ENCODE measurements around the gene SLC17A4. TPM values are rescaled to one million over a fixed set of nuclear protein-coding genes. Genes with fewer than 3 reads are reported as not detected.

The SLC17A4 gene
- total RNA-seq, 4 donors from 2014 or later = not detected

DNA sequence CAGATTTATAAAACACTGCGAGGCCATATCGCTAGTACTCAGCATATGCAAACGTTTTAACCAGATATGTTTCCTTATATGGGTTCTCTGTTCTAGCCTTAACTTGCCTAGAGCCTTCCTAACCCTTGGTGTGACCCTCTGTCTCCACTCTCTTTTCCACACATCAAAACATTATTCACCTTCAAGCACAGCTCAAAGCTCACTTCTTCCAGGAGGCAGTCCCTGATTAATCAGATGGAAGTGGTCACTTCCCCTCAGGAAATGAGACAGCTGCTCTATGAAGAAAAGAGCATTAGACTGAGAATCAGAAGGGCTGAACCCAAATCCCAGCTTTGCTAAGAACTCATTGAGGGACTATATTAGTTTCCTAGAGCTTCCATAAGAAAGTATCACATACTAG lies 39.8 kb upstream of the SLC17A4 start:
- 28% methylated on average over 3 of the region's 3 CpGs for WGBS
- Histone ChIP-seq H3K36me3 (no peaks in the 10 kb centered on the region), H3K4me1 (no peaks in the 10 kb centered on the region), H3K9me3 (no peaks in the 10 kb centered on the region), H3K4me3 (no peak overlapping the region), H3K27me3 (no peaks in the 10 kb centered on the region), H3K27ac (replicated peaks in 1 of 4) (no peak overlapping the region)
- no peak for DNase-seq (ENCODE audit: extremely low spot score)
- intact Hi-C loops (cut with DNase I) = no loop called here
- no peak for TF ChIP-seq POLR2AphosphoS5 (IDR thresholded peaks at IDR 0.05)
- TF ChIP-seq, protein P1, sequence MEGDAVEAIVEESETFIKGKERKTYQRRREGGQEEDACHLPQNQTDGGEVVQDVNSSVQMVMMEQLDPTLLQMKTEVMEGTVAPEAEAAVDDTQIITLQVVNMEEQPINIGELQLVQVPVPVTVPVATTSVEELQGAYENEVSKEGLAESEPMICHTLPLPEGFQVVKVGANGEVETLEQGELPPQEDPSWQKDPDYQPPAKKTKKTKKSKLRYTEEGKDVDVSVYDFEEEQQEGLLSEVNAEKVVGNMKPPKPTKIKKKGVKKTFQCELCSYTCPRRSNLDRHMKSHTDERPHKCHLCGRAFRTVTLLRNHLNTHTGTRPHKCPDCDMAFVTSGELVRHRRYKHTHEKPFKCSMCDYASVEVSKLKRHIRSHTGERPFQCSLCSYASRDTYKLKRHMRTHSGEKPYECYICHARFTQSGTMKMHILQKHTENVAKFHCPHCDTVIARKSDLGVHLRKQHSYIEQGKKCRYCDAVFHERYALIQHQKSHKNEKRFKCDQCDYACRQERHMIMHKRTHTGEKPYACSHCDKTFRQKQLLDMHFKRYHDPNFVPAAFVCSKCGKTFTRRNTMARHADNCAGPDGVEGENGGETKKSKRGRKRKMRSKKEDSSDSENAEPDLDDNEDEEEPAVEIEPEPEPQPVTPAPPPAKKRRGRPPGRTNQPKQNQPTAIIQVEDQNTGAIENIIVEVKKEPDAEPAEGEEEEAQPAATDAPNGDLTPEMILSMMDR (IDR thresholded peaks at IDR 0.05) = no peak
- no peak for TF ChIP-seq POLR2A (IDR thresholded peaks at IDR 0.05; ENCODE audit: low read depth)
- TF ChIP-seq EP300 (IDR thresholded peaks at IDR 0.05) = no peak

DNA sequence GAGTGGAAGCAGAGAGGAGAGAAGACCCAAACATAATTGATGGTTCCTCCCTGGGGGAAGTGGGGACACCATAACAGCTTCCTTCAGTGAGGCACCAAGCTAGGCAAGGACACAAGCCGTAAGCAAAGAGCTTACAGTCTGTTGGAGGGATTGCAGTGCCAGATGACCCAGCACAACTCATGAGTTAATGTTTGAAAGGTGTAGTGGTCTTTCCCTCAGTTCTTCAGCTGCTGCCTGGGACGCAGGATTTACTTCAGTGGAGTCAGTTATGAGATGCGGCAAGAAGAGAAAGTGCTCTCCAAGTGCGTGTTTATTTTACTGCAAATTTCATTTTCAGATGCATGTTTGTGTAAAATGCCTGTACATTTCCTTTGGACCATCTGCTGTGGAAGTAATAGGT lies 38.7 kb upstream of the SLC17A4 start:
- intact Hi-C loops (cut with DNase I) = no loop called here
- H3K9me3 ChIP-seq = no peaks in the 10 kb centered on the region
- no peak for DNase-seq (ENCODE audit: extremely low spot score)
- TF ChIP-seq, protein P1 (IDR thresholded peaks at IDR 0.05) = no peak
- no peak for TF ChIP-seq POLR2A (IDR thresholded peaks at IDR 0.05; ENCODE audit: low read depth)
- no peak for TF ChIP-seq POLR2AphosphoS5 (IDR thresholded peaks at IDR 0.05)
- TF ChIP-seq EP300 (IDR thresholded peaks at IDR 0.05) = no peak
- 60% methylated on average over 4 of the region's 4 CpGs for WGBS
- no peak overlapping the region for H3K27ac ChIP-seq (replicated peaks in 1 of 4)
- no peaks in the 10 kb centered on the region for H3K4me1 ChIP-seq
- no peaks in the 10 kb centered on the region for H3K36me3 ChIP-seq
- H3K27me3 ChIP-seq = peaks cover 0 to 9% (median 0%) of the 10 kb centered on the region in 4 donors
- no peak overlapping the region for H3K4me3 ChIP-seq

DNA sequence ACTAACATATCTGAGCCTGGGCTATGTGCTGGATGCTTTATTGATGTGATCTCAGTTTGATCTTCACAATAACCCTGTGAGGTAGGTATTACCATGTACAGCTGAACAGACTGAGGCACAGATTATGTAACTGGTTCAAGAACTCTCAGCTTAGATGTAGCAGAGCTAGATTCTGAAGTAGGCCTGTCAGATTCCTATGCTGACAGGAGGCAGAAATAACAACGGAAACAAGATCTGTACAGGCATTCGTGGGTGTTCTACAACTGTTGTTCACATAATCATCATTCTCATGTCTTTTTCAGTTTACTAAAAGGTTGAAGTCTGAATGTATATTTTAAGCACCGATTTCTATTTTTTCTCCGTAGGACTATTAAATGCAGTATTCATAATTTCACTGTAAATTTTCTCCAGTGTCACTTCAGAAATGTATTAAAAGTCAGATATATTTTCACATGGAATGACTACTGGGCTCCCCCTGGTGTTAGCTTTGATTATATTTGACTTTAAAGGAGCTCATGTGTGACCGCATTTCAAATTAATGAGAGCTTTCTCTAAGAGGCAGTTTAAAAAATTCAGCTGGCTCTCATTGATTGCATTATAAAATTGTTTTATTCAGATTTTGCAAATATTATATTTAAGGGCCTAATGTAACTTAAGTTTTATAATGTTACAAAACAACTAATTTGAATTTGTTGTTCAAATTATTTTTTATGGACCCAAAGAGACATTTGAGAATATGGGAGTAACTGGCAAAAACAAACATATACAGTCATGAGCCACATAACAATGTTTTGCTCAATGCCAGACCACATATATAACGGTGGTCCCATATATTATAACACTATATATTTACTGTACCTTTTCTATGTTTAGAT lies 36.4 kb upstream of the SLC17A4 start:
- Histone ChIP-seq H3K4me1 (no peaks in the 10 kb centered on the region), H3K27me3 (peaks cover 0 to 11% (median 0%) of the 10 kb centered on the region in 4 donors), H3K4me3 (no peak overlapping the region), H3K9me3 (no peaks in the 10 kb centered on the region), H3K36me3 (no peaks in the 10 kb centered on the region), H3K27ac (replicated peaks in 1 of 4) (no peak overlapping the region)
- DNase-seq (ENCODE audit: extremely low spot score) = no peak
- no peak for TF ChIP-seq EP300 (IDR thresholded peaks at IDR 0.05)
- TF ChIP-seq, protein P1 (IDR thresholded peaks at IDR 0.05) = peak in 1 of 3 experiments; percentile 50
- 33% methylated on average over 6 of the region's 6 CpGs for WGBS
- intact Hi-C loops (cut with DNase I) = no loop called here

DNA sequence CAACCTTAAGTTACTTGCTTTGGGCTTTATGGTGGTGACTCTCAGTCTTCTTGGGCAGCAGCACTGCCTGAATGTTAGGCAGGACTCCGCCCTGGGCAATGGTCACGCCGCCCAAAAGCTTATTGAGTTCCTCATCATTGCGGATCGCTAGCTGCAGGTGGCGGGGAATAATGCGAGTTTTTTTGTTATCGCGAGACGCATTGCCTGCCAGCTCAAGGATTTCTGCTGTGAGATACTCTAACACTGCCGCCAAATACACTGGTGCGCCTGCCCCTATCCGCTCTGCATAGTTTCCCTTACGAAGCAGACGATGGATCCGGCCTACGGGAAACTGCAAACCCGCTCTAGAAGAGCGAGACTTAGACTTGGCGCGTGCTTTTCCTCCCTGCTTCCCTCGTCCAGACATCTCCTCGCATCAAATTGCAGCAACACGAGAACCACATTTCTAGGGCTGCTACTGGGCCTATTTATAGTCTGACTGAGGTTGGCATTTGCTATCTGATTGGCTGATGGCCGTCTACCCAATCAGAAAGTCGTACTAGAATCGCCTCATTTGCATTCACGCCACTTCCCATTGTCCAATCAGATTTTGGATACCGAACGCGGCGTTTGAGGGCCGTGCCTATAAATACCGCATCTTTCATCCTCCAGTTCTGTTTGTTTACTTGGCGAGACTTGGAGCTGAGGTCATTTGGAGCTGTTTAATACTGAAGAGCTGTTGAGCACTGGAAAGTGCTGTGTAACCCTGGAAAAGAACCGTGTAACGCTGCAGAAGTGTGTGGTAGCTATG lies 28.2 kb upstream of the SLC17A4 start:
- no peaks in the 10 kb centered on the region for H3K9me3 ChIP-seq
- H3K27me3 ChIP-seq = peaks cover 0 to 24% (median 0%) of the 10 kb centered on the region in 4 donors
- H3K4me3 ChIP-seq = no peak overlapping the region
- H3K36me3 ChIP-seq = no peaks in the 10 kb centered on the region
- H3K27ac ChIP-seq (replicated peaks in 1 of 4) = no peak overlapping the region
- no peaks in the 10 kb centered on the region for H3K4me1 ChIP-seq
- TF ChIP-seq, protein P1 (IDR thresholded peaks at IDR 0.05) = no peak
- no peak for TF ChIP-seq POLR2AphosphoS5 (IDR thresholded peaks at IDR 0.05)
- no peak for TF ChIP-seq POLR2A (IDR thresholded peaks at IDR 0.05; ENCODE audit: low read depth)
- TF ChIP-seq EP300 (IDR thresholded peaks at IDR 0.05) = no peak
- DNase-seq (ENCODE audit: extremely low spot score) = no peak
- intact Hi-C loops (cut with DNase I) = no loop called here
- 92% methylated on average over 37 of the region's 37 CpGs for WGBS

All from esophagus muscularis mucosa (tissue), 4 donors.